Measurements from ENCODE around the gene MKRN2OS. TPM values are rescaled to one million over a fixed set of nuclear protein-coding genes. Genes with fewer than 3 reads are reported as not detected.

Gene MKRN2OS
- total and polyA plus RNA-seq, 4 donors: 0.06 to 0.42 (median 0.17) TPM

GRCh38 chr3:12591997-12592715 lies 46.9 kb upstream of the MKRN2OS start:
- Histone ChIP-seq H3K4me3 (ENCODE audit: low read depth in 1 of 3, low read length in 3 of 3) (no peak overlapping the region), H3K9ac (ENCODE audit: low read depth in 1 of 2, low read length in 2 of 2) (no peak overlapping the region), H3K9me3 (ENCODE audit: control insufficient read depth in 4 of 4, low read length in 3 of 4) (no peaks in the 10 kb centered on the region), H3K4me1 (ENCODE audit: control insufficient read depth in 4 of 4, insufficient read depth in 4 of 4, low read length in 3 of 4) (no peaks in the 10 kb centered on the region), H3K27ac (ENCODE audit: low read depth in 1 of 2, low read length in 2 of 2) (no peak overlapping the region), H3K27me3 (ENCODE audit: control insufficient read depth in 4 of 4, insufficient read depth in 4 of 4, low read length in 3 of 4) (no peaks in the 10 kb centered on the region), H3K36me3 (ENCODE audit: control insufficient read depth in 4 of 4, insufficient read depth in 3 of 4, low read depth in 1 of 4, low read length in 3 of 4) (peaks cover 2 to 53% (median 46%) of the 10 kb centered on the region in 4 donors)
- peak in 1 of 2 donors; percentile 24 for TF ChIP-seq HNF4A (conservative IDR thresholded peaks at IDR 0.05)
- no peak for TF ChIP-seq GABPA (IDR thresholded peaks at IDR 0.05 in 1 of 2, conservative IDR thresholded peaks at IDR 0.05 in 1 of 2)
- TF ChIP-seq, protein P1, sequence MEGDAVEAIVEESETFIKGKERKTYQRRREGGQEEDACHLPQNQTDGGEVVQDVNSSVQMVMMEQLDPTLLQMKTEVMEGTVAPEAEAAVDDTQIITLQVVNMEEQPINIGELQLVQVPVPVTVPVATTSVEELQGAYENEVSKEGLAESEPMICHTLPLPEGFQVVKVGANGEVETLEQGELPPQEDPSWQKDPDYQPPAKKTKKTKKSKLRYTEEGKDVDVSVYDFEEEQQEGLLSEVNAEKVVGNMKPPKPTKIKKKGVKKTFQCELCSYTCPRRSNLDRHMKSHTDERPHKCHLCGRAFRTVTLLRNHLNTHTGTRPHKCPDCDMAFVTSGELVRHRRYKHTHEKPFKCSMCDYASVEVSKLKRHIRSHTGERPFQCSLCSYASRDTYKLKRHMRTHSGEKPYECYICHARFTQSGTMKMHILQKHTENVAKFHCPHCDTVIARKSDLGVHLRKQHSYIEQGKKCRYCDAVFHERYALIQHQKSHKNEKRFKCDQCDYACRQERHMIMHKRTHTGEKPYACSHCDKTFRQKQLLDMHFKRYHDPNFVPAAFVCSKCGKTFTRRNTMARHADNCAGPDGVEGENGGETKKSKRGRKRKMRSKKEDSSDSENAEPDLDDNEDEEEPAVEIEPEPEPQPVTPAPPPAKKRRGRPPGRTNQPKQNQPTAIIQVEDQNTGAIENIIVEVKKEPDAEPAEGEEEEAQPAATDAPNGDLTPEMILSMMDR (IDR thresholded peaks at IDR 0.05; ENCODE audit: low read depth, low read length, missing input control): no peak
- TF ChIP-seq RXRA (IDR thresholded peaks at IDR 0.05): peak in 1 of 2 donors; percentile 50
- TF ChIP-seq, protein P2, sequence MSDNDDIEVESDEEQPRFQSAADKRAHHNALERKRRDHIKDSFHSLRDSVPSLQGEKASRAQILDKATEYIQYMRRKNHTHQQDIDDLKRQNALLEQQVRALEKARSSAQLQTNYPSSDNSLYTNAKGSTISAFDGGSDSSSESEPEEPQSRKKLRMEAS (IDR thresholded peaks at IDR 0.05): no peak
- no peak for TF ChIP-seq YY1 (IDR thresholded peaks at IDR 0.05)
- TF ChIP-seq, protein P3, sequence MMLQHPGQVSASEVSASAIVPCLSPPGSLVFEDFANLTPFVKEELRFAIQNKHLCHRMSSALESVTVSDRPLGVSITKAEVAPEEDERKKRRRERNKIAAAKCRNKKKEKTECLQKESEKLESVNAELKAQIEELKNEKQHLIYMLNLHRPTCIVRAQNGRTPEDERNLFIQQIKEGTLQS (IDR thresholded peaks at IDR 0.05): no peak
- TF ChIP-seq, protein P4, sequence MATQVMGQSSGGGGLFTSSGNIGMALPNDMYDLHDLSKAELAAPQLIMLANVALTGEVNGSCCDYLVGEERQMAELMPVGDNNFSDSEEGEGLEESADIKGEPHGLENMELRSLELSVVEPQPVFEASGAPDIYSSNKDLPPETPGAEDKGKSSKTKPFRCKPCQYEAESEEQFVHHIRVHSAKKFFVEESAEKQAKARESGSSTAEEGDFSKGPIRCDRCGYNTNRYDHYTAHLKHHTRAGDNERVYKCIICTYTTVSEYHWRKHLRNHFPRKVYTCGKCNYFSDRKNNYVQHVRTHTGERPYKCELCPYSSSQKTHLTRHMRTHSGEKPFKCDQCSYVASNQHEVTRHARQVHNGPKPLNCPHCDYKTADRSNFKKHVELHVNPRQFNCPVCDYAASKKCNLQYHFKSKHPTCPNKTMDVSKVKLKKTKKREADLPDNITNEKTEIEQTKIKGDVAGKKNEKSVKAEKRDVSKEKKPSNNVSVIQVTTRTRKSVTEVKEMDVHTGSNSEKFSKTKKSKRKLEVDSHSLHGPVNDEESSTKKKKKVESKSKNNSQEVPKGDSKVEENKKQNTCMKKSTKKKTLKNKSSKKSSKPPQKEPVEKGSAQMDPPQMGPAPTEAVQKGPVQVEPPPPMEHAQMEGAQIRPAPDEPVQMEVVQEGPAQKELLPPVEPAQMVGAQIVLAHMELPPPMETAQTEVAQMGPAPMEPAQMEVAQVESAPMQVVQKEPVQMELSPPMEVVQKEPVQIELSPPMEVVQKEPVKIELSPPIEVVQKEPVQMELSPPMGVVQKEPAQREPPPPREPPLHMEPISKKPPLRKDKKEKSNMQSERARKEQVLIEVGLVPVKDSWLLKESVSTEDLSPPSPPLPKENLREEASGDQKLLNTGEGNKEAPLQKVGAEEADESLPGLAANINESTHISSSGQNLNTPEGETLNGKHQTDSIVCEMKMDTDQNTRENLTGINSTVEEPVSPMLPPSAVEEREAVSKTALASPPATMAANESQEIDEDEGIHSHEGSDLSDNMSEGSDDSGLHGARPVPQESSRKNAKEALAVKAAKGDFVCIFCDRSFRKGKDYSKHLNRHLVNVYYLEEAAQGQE (IDR thresholded peaks at IDR 0.05): no peak
- no peak for TF ChIP-seq HNF4G (IDR thresholded peaks at IDR 0.05)
- no peak for TF ChIP-seq SP1 (IDR thresholded peaks at IDR 0.05)
- TF ChIP-seq RAD21 (IDR thresholded peaks at IDR 0.05): no peak
- TF ChIP-seq JUND (IDR thresholded peaks at IDR 0.05): no peak
- no peak for TF ChIP-seq FOXA2 (IDR thresholded peaks at IDR 0.05)
- WGBS: 83% methylated on average over 4 of the region's 4 CpGs
- DNase-seq (ENCODE audit: low spot score): no peak

DNA sequence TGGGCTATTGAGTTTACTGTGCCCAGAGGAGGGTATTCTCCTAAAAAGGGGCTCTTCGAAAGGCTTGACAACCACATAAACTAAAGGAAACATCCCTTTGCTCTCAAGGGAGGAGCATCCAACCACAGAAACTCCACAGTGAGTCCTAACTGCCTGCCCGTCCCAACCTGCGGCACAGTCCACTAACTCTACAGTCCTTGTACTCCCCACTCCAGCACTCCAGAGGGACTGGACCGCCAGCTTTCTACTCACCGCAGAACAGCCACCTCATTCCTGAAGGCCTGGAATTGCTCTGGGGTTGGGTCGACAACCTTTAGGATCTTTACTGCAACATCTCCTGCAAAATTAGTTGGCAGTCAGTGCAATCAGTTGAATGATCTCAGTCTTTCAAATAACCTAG lies 46.2 kb upstream of the MKRN2OS start:
- no peak overlapping the region for H3K27ac ChIP-seq (ENCODE audit: low read depth in 1 of 2, low read length in 2 of 2)
- H3K9me3 ChIP-seq (ENCODE audit: control insufficient read depth in 4 of 4, low read length in 3 of 4): no peaks in the 10 kb centered on the region
- H3K4me1 ChIP-seq (ENCODE audit: control insufficient read depth in 4 of 4, insufficient read depth in 4 of 4, low read length in 3 of 4): no peaks in the 10 kb centered on the region
- WGBS: 96% methylated on average over 6 of the region's 6 CpGs
- no peaks in the 10 kb centered on the region for H3K27me3 ChIP-seq (ENCODE audit: control insufficient read depth in 4 of 4, insufficient read depth in 4 of 4, low read length in 3 of 4)
- H3K9ac ChIP-seq (ENCODE audit: low read depth in 1 of 2, low read length in 2 of 2): no peak overlapping the region
- no peak overlapping the region for H3K4me3 ChIP-seq (ENCODE audit: low read depth in 1 of 3, low read length in 3 of 3)
- peaks cover 2 to 56% (median 46%) of the 10 kb centered on the region in 4 donors for H3K36me3 ChIP-seq (ENCODE audit: control insufficient read depth in 4 of 4, insufficient read depth in 3 of 4, low read depth in 1 of 4, low read length in 3 of 4)
- no peak for DNase-seq (ENCODE audit: low spot score)
- no peak for TF ChIP-seq NR2F2 (IDR thresholded peaks at IDR 0.05)
- TF ChIP-seq, protein P2 (IDR thresholded peaks at IDR 0.05): no peak
- TF ChIP-seq SP1 (IDR thresholded peaks at IDR 0.05): no peak
- TF ChIP-seq, protein P1 (IDR thresholded peaks at IDR 0.05; ENCODE audit: low read depth, low read length, missing input control): no peak
- no peak for TF ChIP-seq FOXA1 (IDR thresholded peaks at IDR 0.05)
- TF ChIP-seq, protein P4 (IDR thresholded peaks at IDR 0.05): no peak
- TF ChIP-seq, protein P5, sequence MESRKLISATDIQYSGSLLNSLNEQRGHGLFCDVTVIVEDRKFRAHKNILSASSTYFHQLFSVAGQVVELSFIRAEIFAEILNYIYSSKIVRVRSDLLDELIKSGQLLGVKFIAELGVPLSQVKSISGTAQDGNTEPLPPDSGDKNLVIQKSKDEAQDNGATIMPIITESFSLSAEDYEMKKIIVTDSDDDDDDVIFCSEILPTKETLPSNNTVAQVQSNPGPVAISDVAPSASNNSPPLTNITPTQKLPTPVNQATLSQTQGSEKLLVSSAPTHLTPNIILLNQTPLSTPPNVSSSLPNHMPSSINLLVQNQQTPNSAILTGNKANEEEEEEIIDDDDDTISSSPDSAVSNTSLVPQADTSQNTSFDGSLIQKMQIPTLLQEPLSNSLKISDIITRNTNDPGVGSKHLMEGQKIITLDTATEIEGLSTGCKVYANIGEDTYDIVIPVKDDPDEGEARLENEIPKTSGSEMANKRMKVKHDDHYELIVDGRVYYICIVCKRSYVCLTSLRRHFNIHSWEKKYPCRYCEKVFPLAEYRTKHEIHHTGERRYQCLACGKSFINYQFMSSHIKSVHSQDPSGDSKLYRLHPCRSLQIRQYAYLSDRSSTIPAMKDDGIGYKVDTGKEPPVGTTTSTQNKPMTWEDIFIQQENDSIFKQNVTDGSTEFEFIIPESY (IDR thresholded peaks at IDR 0.05): no peak
- no peak for TF ChIP-seq FOXA2 (IDR thresholded peaks at IDR 0.05)
- TF ChIP-seq JUND (IDR thresholded peaks at IDR 0.05): no peak
- no peak for TF ChIP-seq HNF4G (IDR thresholded peaks at IDR 0.05)
- no peak for TF ChIP-seq RAD21 (IDR thresholded peaks at IDR 0.05)
- no peak for TF ChIP-seq YY1 (IDR thresholded peaks at IDR 0.05)

Data from liver (tissue), 9 donors.